Activated CD8-positive, alpha-beta memory T cell treated with anti-CD3 and anti-CD28 coated beads for 1 hour (primary cell): Measurements from ENCODE around the gene DCHS1.

Source experiments
- DNase-seq, 2 donors: peaks; one replicate each; pipeline ENCODE4 v3.0.0-alpha.2; 2020; ENCODE audit warnings: low read depth in 1 of 2; ENCODE audit errors: extremely low read depth in 1 of 2

Gene DCHS1

GRCh38 chr11:6648501-6648900 lies 7.1 kb downstream of the DCHS1 start:
- DNase-seq = no peak

GRCh38 chr11:6647836-6648235 lies 7.8 kb downstream of the DCHS1 start:
- no peak for DNase-seq

GRCh38 chr11:6646918-6647679 lies 8.5 kb downstream of the DCHS1 start:
- DNase-seq = no peak

GRCh38 chr11:6646576-6646917 lies 9.1 kb downstream of the DCHS1 start:
- no peak for DNase-seq

- no peak for DNase-seq
Measured at GRCh38 chr11:6646071-6646470, 9.5 kb downstream of the DCHS1 start.

DNA sequence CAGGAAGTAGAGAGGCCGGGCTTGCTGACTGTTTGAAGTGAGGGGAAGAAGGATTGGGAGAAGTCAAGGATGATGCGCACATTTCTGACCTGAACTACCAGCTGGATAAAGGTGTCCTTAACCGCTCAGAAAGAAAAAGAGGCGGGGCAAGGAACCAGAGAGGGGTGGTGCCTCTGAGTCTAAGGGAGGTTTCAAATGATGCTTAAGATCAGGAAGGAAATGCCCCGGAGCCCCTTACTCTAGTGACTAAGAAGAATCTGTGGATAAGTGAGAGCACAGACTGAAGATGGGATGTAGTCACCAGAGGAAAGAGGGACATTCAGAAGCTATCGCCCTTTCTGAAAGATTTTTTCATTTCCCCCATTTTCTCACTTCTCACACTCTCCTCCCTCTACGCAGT lies 12.7 kb downstream of the DCHS1 start:
- DNase-seq = no peak

- DNase-seq = no peak
Measured at GRCh38 chr11:6640985-6641701, 14.5 kb downstream of the DCHS1 start.

- DNase-seq = no peak
Measured at GRCh38 chr11:6640036-6640984, 15.3 kb downstream of the DCHS1 start.

DNA sequence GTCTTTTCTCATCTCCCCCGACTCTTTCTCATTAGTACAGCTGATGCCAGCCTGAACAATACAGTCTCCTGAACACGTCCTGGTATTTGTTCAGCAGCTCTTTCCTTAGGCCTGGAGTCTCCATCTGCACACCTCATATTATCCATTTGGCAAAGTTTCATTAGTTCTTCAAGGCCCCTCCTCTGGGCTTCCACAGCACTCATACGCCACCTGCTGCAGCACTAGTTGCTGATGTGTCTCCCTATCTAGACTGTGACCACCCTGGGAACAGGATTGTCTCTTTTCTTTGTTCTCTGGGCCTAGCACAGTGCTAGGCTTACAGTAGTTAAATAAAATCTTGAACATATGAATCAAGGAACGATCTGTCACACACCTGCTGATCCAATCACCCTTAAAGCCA lies 17.2 kb downstream of the DCHS1 start:
- no peak for DNase-seq

DNA sequence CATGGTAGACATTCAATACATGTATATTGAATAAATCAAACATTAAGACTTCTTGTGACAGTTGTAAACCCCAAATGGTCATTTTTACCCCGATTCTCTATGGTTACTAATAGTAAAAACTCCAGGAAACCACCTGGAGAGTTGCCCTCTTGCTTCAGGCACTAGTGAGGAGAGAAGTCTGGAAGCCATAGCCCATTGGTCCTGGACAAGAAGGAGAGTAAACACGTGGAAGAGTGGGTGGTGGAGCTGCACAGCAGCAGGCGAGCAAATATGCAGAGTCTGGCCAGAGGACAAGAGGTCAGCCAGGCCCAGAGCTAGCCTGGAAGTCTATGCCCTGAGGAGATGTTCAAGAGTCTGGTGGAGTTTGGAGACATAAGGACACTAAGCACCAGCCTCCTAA lies 17.7 kb downstream of the DCHS1 start:
- DNase-seq = no peak

DNA sequence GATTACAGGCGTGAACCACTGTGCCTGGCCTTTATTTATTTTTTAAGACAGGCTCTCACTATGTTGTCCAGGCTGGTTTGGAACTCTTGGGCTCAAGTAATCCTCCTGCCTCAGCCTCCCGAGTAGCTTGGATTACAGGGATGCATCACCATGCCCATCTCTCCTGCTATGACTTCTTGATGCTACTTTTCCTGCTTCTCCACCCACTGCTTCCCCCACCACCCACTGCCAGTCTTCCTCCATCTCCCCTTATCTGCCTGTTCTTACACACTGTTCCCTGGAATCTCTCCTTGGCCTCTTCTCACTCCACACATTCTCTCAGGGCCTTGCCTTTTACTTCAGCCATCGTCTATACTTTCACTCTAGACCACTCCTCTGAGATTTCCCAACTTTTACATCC lies 19.1 kb downstream of the DCHS1 start:
- DNase-seq = no peak

- DNase-seq = no peak
Measured at GRCh38 chr11:6635082-6635932, 20.3 kb downstream of the DCHS1 start.

- no peak for DNase-seq
Measured at GRCh38 chr11:6634534-6634933, 21.1 kb downstream of the DCHS1 start.

GRCh38 chr11:6633422-6634408 lies 21.9 kb downstream of the DCHS1 start:
- no peak for DNase-seq

DNA sequence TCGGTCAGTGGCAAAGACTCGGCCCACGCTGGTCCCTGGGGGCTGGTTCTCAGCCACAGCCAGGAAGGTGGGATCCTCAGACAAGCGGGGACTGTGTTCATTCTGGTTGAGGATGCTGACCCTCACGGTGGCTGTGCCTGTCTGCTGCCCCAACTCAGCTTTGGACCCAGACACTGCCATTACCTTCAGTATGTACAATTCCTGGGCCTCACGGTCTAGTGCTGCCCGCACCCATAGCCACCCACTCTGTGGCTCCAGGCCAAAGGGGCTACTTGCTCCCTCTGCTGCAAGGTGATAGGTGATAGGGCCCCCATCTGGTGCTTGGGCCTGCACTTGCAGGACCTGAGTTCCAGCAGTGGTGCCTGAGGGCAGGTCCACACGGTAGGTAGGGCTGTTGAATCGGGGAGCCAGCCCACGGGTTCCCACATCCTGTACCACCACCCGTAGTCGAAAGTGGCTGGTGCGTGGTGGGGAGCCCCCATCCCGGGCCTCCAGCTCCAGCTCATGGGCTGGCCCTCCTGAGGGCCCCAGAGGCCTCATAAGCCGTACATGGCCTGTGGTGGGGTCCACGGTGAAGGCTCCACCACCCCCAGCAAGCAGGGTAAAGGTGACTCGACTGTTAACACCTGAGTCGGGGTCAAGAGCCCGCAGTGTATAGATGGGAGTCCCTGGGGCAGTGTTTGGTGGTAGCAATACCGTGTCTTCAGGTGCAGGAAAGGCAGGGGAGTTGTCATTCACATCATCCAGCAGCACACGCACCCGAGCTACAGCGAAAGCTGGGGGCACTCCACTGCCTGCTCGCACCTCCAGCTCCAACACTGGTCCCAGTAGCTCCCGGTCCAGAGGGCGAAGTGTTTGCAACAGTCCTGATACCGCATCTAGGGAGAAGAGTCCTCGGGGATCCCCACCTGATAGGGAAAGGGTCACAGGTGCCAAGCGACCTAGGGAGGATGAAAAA lies 23.2 kb downstream of the DCHS1 start:
- DNase-seq = no peak

DNA sequence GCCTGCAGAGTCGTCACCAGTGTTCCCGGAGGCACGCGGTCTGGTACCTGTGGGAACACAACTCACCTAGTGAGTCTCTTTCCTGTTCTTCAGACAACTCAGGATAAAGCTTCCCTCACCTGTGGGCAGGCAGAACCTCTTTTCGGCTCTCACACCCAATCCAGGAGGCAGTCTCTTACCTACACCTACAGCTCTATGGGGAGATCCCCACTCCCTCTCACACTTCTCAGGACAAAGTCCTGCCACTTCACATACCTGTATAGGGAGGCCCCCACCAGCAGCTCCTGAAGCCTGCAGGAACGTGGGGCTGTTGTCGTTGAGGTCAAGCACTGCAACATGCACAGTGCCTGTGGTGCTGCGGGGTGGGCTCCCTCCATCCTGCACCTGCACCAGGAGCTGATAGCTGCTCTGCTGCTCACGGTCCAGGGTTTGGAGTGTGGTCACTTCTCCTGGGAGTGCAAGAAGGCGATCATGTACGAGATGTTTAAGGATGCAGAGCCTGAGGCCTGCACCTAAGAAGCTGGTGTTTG lies 24.2 kb downstream of the DCHS1 start:
- no peak for DNase-seq

GRCh38 chr11:6630632-6631291 lies 24.8 kb downstream of the DCHS1 start:
- DNase-seq = no peak
